Stomach (tissue), 4 donors: ENCODE measurements around the gene CCDC14.
"Not testable (repeated sequence)": the region's sequence is repeated elsewhere in the genome, so short reads cannot be mapped to it uniquely, and the experiment has no call there.

Source experiments
- EP300 ChIP-seq: sonication (generic); formaldehyde crosslinking; IDR thresholded peaks from one replicate; pipeline ENCODE4 v1.6.1; 2017; ENCODE audit warnings: antibody characterized with exemption
- POLR2A ChIP-seq, 4 donors: fragments of 450-650 bp; IDR thresholded peaks; one replicate each; pipeline ENCODE4 v1.6.1; 2016; ENCODE audit warnings: antibody characterized with exemption in 4 of 4, control low read depth in 2 of 4, mild to moderate bottlenecking in 1 of 4, moderate library complexity in 1 of 4
- POLR2AphosphoS5 ChIP-seq, 3 donors: sonication (generic); formaldehyde crosslinking; IDR thresholded peaks; one replicate each; pipeline ENCODE4 v1.6.1; 2016; ENCODE audit warnings: antibody characterized with exemption in 3 of 3
- TF ChIP-seq, protein P1 (sequence below), 7 experiments: fragments of 450-650 bp in 4 of 7; fragments of 200-600 bp in 3 of 7; sonication (generic) in 3 of 7; IDR thresholded peaks; one replicate each; pipeline ENCODE4 v1.5.1; 2016 to 2019; ENCODE audit warnings: antibody characterized with exemption in 7 of 7, control low read depth in 2 of 7, mild to moderate bottlenecking in 1 of 7

DNA sequence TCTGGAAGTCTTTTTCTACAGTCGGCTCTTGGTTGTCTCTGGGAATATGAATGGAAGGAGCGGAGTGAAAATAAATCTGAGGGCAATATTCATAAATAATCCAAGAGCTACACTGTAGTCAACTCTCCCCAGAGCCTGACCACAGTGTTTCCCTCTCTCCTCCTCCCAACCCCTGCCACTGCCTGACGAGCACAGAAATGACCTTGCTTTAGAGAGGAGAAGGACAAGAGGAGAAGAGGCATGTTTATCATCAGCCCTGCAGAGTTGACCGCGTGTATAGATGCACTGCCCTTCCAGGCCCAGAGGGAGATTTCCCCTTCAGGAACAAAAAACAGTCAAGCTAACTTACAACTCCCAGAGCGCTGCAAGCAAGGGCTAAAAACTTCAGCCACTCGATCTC, 14.0 kb upstream of the CCDC14 start:
- TF ChIP-seq, protein P1, sequence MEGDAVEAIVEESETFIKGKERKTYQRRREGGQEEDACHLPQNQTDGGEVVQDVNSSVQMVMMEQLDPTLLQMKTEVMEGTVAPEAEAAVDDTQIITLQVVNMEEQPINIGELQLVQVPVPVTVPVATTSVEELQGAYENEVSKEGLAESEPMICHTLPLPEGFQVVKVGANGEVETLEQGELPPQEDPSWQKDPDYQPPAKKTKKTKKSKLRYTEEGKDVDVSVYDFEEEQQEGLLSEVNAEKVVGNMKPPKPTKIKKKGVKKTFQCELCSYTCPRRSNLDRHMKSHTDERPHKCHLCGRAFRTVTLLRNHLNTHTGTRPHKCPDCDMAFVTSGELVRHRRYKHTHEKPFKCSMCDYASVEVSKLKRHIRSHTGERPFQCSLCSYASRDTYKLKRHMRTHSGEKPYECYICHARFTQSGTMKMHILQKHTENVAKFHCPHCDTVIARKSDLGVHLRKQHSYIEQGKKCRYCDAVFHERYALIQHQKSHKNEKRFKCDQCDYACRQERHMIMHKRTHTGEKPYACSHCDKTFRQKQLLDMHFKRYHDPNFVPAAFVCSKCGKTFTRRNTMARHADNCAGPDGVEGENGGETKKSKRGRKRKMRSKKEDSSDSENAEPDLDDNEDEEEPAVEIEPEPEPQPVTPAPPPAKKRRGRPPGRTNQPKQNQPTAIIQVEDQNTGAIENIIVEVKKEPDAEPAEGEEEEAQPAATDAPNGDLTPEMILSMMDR (IDR thresholded peaks at IDR 0.05): not testable (repeated sequence)
- not testable (repeated sequence) for TF ChIP-seq EP300; POLR2A (IDR thresholded peaks at IDR 0.05); POLR2AphosphoS5 (IDR thresholded peaks at IDR 0.05)
